ENCODE measurements around the gene CSF2RB. TPM values are rescaled to one million over a fixed set of nuclear protein-coding genes. Genes with fewer than 3 reads are reported as not detected.

Gene CSF2RB
- total and polyA plus RNA-seq, 2 experiments from 2014 or later: 2.6 to 4.1 TPM

DNA sequence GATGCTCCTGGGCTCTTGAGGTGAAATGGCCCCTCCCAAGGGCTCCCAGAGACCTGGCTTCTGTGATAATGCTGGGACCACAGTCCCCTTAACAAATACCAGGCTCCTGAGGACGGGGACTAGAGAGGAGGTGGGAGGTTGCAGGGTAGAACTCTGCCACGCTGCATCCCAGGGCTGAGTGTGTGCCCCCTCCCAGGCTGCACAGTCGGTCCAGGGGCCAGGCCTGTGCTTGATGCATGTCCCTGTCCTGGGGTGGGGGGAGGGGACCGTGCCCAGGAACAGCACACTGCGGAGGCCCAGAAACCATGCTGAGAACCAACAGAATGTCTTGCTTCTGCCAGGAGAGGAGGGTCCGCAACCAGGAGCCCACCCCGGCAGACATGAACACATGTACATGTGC, 9.3 kb downstream of the CSF2RB start:
- no peak overlapping the region for H3K4me3 ChIP-seq
- no peaks in the 10 kb centered on the region for H3K79me2 ChIP-seq (ENCODE audit: insufficient read depth)
- peaks cover 10% of the 10 kb centered on the region for H3K27me3 ChIP-seq (replicated peaks; ENCODE audit: insufficient read depth)
- no peaks in the 10 kb centered on the region for H3K36me3 ChIP-seq (ENCODE audit: low read depth)
- no peaks in the 10 kb centered on the region for H3F3A ChIP-seq (ENCODE audit: insufficient read depth)
- no peak overlapping the region for H3K27ac ChIP-seq
- H3K4me1 ChIP-seq (ENCODE audit: insufficient read depth): no peaks in the 10 kb centered on the region
- in situ Hi-C loops (cut with MboI): no loop called here
- H4K20me1 ChIP-seq (ENCODE audit: insufficient read depth): no peaks in the 10 kb centered on the region
- TF ChIP-seq EZH2phosphoT487 (IDR thresholded peaks at IDR 0.05; ENCODE audit: insufficient read depth, low read depth) (no peak), EZH2 (IDR thresholded peaks at IDR 0.05; ENCODE audit: insufficient read depth, poor library complexity, severe bottlenecking) (no peak)
- H3K9ac ChIP-seq: no peak overlapping the region
- no peaks in the 10 kb centered on the region for H3K9me3 ChIP-seq (ENCODE audit: low read depth)
- no peaks in the 10 kb centered on the region for H3K9me2 ChIP-seq (ENCODE audit: insufficient read depth)
- no peak overlapping the region for H3K4me2 ChIP-seq (ENCODE audit: unreplicated experiment)
- WGBS, 2 experiments (ENCODE audit: low coverage in 1 of 2, low lambda C conversion rate in 2 of 2, missing lambda C conversion rate in 2 of 2): 43 to 44% methylated on average over 7 of the region's 7 CpGs
- no peak for DNase-seq
- H2AFZ ChIP-seq: no peak overlapping the region

DNA sequence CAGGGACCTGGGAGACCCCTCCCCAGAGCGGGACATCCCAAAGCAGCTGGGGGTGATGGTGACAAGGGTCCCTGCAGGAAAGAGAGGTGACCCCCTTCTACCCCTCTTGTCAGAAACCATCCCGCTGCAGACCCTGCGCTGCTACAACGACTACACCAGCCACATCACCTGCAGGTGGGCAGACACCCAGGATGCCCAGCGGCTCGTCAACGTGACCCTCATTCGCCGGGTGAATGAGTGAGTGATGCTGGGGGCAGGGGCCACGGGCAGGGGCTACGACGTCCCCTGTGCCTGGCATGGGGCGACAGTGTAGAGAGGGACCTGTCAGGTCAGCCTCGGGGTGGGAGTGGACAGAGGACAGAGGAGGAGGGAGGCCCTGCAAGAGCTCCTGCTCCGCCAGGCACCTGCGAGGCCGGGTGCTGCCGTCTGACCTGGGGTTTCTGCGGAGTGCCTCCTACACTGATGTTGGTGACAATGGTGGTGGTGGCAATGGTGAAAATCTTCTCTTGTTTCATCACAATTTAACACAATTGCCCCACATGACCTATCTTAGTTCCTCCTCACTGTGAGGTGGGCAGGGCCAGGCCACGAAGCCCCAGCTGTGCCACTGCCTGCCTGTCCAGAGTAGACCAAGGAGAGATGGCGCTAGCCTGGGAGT, 9.8 kb downstream of the CSF2RB start:
- Histone ChIP-seq H3K27me3 (replicated peaks; ENCODE audit: insufficient read depth) (peaks cover 15% of the 10 kb centered on the region), H3K4me2 (ENCODE audit: unreplicated experiment) (no peak overlapping the region), H4K20me1 (ENCODE audit: insufficient read depth) (no peaks in the 10 kb centered on the region)

DNA sequence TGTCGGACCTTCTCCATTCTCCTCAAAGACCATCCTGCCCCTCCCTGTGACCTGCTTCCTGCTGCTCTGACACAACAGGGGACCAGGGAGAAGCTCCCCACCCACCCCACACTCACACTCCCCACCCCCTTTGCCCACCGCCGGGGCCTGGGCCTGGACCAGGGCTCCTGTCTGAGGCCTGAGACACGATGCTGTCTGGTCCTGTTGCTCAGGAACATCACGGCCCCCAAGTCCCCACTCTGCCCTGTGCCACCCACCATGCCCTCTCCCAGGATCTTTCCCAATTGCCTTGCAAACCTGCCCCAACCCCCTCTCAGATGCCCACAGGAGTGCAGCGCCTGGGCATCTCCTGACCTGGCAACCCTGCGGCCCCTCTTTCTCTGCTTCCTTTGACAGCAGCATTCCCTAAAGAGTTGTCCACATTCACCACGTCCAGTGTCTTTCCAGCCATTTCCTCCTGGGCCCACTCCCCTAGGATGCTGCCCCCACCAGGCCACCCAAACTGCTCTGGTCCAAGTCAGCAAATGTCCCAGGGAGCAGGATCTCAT, 10.8 kb downstream of the CSF2RB start:
- Histone ChIP-seq H2AFZ (no peak overlapping the region), H4K20me1 (ENCODE audit: insufficient read depth) (no peaks in the 10 kb centered on the region), H3K4me1 (ENCODE audit: insufficient read depth) (no peaks in the 10 kb centered on the region), H3K4me3 (no peak overlapping the region), H3K4me2 (ENCODE audit: unreplicated experiment) (no peak overlapping the region), H3K27me3 (replicated peaks; ENCODE audit: insufficient read depth) (peaks cover 24% of the 10 kb centered on the region), H3K9me3 (ENCODE audit: low read depth) (no peaks in the 10 kb centered on the region), H3F3A (ENCODE audit: insufficient read depth) (no peaks in the 10 kb centered on the region), H3K79me2 (ENCODE audit: insufficient read depth) (no peaks in the 10 kb centered on the region), H3K9me2 (ENCODE audit: insufficient read depth) (no peaks in the 10 kb centered on the region), H3K27ac (no peak overlapping the region), H3K9ac (no peak overlapping the region), H3K36me3 (ENCODE audit: low read depth) (no peaks in the 10 kb centered on the region)
- 59 to 80% methylated on average over 3 to 8 of the region's 8 CpGs for WGBS, 2 experiments (ENCODE audit: low coverage in 1 of 2, low lambda C conversion rate in 2 of 2, missing lambda C conversion rate in 2 of 2)
- no peak for TF ChIP-seq EZH2phosphoT487 (IDR thresholded peaks at IDR 0.05; ENCODE audit: insufficient read depth, low read depth)
- no peak for TF ChIP-seq EZH2 (IDR thresholded peaks at IDR 0.05; ENCODE audit: insufficient read depth, poor library complexity, severe bottlenecking)
- DNase-seq: no peak
- in situ Hi-C loops (cut with MboI): no loop called here

More for the DNA sequence above, 9.8 kb downstream of the CSF2RB start:
- H3K4me3 ChIP-seq: no peak overlapping the region
- H3K79me2 ChIP-seq (ENCODE audit: insufficient read depth): no peaks in the 10 kb centered on the region
- H3K9me2 ChIP-seq (ENCODE audit: insufficient read depth): no peaks in the 10 kb centered on the region
- in situ Hi-C loops (cut with MboI): no loop called here
- H3K27ac ChIP-seq: no peak overlapping the region
- H3K36me3 ChIP-seq (ENCODE audit: low read depth): no peaks in the 10 kb centered on the region
- no peak overlapping the region for H3K9ac ChIP-seq
- H2AFZ ChIP-seq: no peak overlapping the region
- TF ChIP-seq EZH2phosphoT487 (IDR thresholded peaks at IDR 0.05; ENCODE audit: insufficient read depth, low read depth) (no peak), EZH2 (IDR thresholded peaks at IDR 0.05; ENCODE audit: insufficient read depth, poor library complexity, severe bottlenecking) (no peak)
- H3F3A ChIP-seq (ENCODE audit: insufficient read depth): no peaks in the 10 kb centered on the region
- H3K4me1 ChIP-seq (ENCODE audit: insufficient read depth): no peaks in the 10 kb centered on the region
- WGBS, 2 experiments (ENCODE audit: low coverage in 1 of 2, low lambda C conversion rate in 2 of 2, missing lambda C conversion rate in 2 of 2): 73 to 75% methylated on average over 21 of the region's 21 CpGs
- no peaks in the 10 kb centered on the region for H3K9me3 ChIP-seq (ENCODE audit: low read depth)
- DNase-seq: no peak

DNA sequence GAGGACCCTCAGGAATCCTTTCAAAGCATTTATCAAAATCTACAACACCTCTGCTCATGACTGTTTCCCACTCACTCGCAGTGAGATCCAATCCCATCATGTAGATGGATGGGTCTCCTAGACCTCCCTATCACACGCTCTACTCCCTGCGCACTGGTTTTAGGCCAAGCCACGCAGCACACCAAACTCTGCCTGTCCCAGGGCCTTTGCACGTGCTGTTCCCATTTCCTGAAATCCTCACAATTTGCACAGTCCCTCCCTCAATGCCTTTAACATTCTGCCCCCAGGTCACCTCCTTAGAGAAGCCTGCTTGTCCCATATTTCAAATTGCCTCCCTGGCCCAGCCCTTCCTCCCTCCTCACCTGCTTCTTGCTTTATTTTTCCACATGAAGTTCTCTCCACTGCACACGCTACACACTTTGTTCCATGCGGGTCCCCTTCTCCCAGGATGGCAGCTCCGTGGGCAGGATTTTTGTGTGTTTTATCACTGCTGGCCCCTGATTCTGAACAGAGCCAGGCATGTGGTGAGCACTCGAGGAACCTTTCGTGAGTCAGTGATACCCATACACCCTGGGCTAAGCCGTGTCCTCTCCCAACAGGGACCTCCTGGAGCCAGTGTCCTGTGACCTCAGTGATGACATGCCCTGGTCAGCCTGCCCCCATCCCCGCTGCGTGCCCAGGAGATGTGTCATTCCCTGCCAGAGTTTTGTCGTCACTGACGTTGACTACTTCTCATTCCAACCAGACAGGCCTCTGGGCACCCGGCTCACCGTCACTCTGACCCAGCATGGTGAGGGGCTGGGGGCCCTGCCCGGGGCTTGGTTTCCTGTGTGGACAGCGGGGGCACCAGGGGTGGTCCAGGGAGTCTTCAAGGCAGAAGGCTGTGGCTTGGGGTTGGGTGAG, 12.2 kb downstream of the CSF2RB start:
- in situ Hi-C loops (cut with MboI): no loop called here
- Histone ChIP-seq H3K9ac (no peak overlapping the region), H2AFZ (no peak overlapping the region), H3K79me2 (ENCODE audit: insufficient read depth) (no peaks in the 10 kb centered on the region), H3K9me3 (ENCODE audit: low read depth) (no peaks in the 10 kb centered on the region), H3F3A (ENCODE audit: insufficient read depth) (no peaks in the 10 kb centered on the region), H3K9me2 (ENCODE audit: insufficient read depth) (no peaks in the 10 kb centered on the region), H3K4me2 (ENCODE audit: unreplicated experiment) (no peak overlapping the region), H3K4me3 (no peak overlapping the region), H3K27ac (no peak overlapping the region), H3K4me1 (ENCODE audit: insufficient read depth) (no peaks in the 10 kb centered on the region), H3K27me3 (replicated peaks; ENCODE audit: insufficient read depth) (peaks cover 31% of the 10 kb centered on the region), H3K36me3 (ENCODE audit: low read depth) (no peaks in the 10 kb centered on the region), H4K20me1 (ENCODE audit: insufficient read depth) (no peaks in the 10 kb centered on the region)
- DNase-seq: peak; percentile 49
- TF ChIP-seq EZH2 (IDR thresholded peaks at IDR 0.05; ENCODE audit: insufficient read depth, poor library complexity, severe bottlenecking): no peak
- no peak for TF ChIP-seq EZH2phosphoT487 (IDR thresholded peaks at IDR 0.05; ENCODE audit: insufficient read depth, low read depth)
- 47 to 60% methylated on average over 17 of the region's 19 CpGs for WGBS, 2 experiments (ENCODE audit: low coverage in 1 of 2, low lambda C conversion rate in 2 of 2, missing lambda C conversion rate in 2 of 2)
